H1 (cell line): ENCODE data around the gene HECTD1. TPM values are rescaled to one million over a fixed set of nuclear protein-coding genes. Genes with fewer than 3 reads are reported as not detected.

Experiments used
- ASH2L ChIP-seq: fragments of 200-600, 300-600 bp; sonication (generic); IDR thresholded peaks from one replicate; pipeline ENCODE4 v1.7.1; 2017; ENCODE audit warnings: low read length
- RAD21 ChIP-seq, 2 experiments: IDR thresholded peaks in 1 of 2; conservative IDR thresholded peaks in 1 of 2; 2 replicates each; pipeline ENCODE4 v1.6.1; 2011; ENCODE audit warnings: low read depth in 2 of 2, low read length in 2 of 2, improper control_type of control experiment in 1 of 2, inconsistent platforms in 1 of 2, mild to moderate bottlenecking in 1 of 2, moderate library complexity in 1 of 2
- SIX5 ChIP-seq: IDR thresholded peaks from 2 replicates; pipeline ENCODE4 v1.6.1; 2011; ENCODE audit warnings: mild to moderate bottlenecking, low read depth, low read length
- SP4 ChIP-seq: IDR thresholded peaks from 2 replicates; pipeline ENCODE4 v1.6.1; 2012; ENCODE audit warnings: low read length, inconsistent platforms
- TEAD4 ChIP-seq: IDR thresholded peaks from 2 replicates; pipeline ENCODE4 v1.6.1; 2012; ENCODE audit warnings: low read depth, low read length, inconsistent platforms, mixed read lengths
- polyA plus RNA-seq, 7 experiments: library from polyadenylated mRNA; depleted of rRNA in 3 of 7; stranded (reverse) in 5 of 7; unstranded in 2 of 7; fragments of >200 nt in 5 of 7; fragments of 200-250 nt in 2 of 7; gene quantifications; 1 replicate in 5 of 7; 2 replicates in 1 of 7; 4 replicates in 1 of 7; pipeline versions ENCODE4 v1.2.1 to v1.2.3, GENCODE V29; 2011 to 2013; ENCODE audit warnings: missing spikeins in 2 of 7, mixed read lengths in 2 of 7
- total RNA-seq: library from RNA; stranded (reverse); fragmentation: NEBNext Ultra II Directional; extraction: Animal tissue kit (Norgen Biotek cat#: 25700); gene quantifications from 2 replicates; pipeline ENCODE4 v1.2.1, GENCODE V29; 2021

Gene HECTD1
- total and polyA plus RNA-seq, 2 of the 8 experiments (the other 6 are each of a cell fraction or from before 2014, with no cell fraction given) = 44.7 to 105 TPM

DNA sequence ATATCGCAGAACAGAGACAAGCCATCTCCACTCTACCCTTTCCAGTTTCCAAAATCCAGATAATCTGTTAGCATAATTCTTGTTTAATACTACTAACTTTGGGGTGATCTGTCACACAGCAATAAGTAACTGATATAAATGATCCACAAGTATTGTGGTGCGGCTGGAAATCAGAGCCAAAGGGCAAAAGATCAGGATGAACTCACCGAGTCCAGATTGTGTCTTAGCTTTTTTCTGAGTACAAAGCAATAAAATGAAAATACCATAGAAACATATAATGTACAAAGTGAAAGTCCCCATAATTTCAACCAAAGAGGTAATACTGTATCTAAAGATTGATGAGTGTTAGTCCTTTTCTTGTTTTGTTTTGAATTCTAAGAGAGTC, 17.4 kb downstream of the HECTD1 start (continued):
- TF ChIP-seq SIX5 (no peak), ASH2L (no peak), SP4 (no peak), TEAD4 (no peak), RAD21 (IDR thresholded peaks at IDR 0.05 in 1 of 2, conservative IDR thresholded peaks at IDR 0.05 in 1 of 2; ENCODE audit: low read depth in 2 of 2, low read length in 2 of 2) (no peak)
